ENCODE measurements around the gene KRT3.
"Not testable (repeated sequence)": the region's sequence is repeated elsewhere in the genome, so short reads cannot be mapped to it uniquely, and the experiment has no call there.

The KRT3 gene

GRCh38 chr12:52796839-52797528, 1.1 kb upstream of the KRT3 start:
- no peak for DNase-seq

GRCh38 chr12:52796429-52796794, 495 bp upstream of the KRT3 start:
- no peak for DNase-seq

GRCh38 chr12:52795332-52795674, 614 bp downstream of the KRT3 start:
- not testable (repeated sequence) for DNase-seq

- no peak for DNase-seq
Measured at GRCh38 chr12:52794479-52795331, 1.2 kb downstream of the KRT3 start.

- no peak for DNase-seq
Measured at GRCh38 chr12:52792185-52793029, 3.5 kb downstream of the KRT3 start.

GRCh38 chr12:52791271-52792184, 4.4 kb downstream of the KRT3 start:
- DNase-seq: no peak

GRCh38 chr12:52790427-52791270, 5.3 kb downstream of the KRT3 start:
- DNase-seq: no peak

GRCh38 chr12:52789637-52790426, 6.1 kb downstream of the KRT3 start:
- DNase-seq: peak; percentile 12

- no peak for DNase-seq
Measured at GRCh38 chr12:52788876-52789636, 6.9 kb downstream of the KRT3 start.

- no peak for DNase-seq
Measured at GRCh38 chr12:52788192-52788875, 7.6 kb downstream of the KRT3 start.

- DNase-seq: no peak
Measured at GRCh38 chr12:52787324-52788191, 8.4 kb downstream of the KRT3 start.

GRCh38 chr12:52784909-52785308, 11.0 kb downstream of the KRT3 start:
- DNase-seq: no peak

GRCh38 chr12:52783563-52784316, 12.2 kb downstream of the KRT3 start:
- DNase-seq: no peak

GRCh38 chr12:52782502-52782901, 13.4 kb downstream of the KRT3 start:
- DNase-seq: no peak

GRCh38 chr12:52781399-52782082, 14.4 kb downstream of the KRT3 start:
- no peak for DNase-seq

GRCh38 chr12:52779914-52780313, 16.0 kb downstream of the KRT3 start:
- DNase-seq: no peak

- DNase-seq: no peak
Measured at GRCh38 chr12:52778833-52779232, 17.1 kb downstream of the KRT3 start.

Data from NCI-H774 (cell line).